Measurements from ENCODE around the gene CCS. TPM values are rescaled to one million over a fixed set of nuclear protein-coding genes. Genes with fewer than 3 reads are reported as not detected.

The CCS gene
- total RNA-seq, 3 donors from 2014 or later (not counting 1 experiment from before 2014, with no cell fraction given) = 27.1 to 35.6 (median 32.4) TPM

DNA sequence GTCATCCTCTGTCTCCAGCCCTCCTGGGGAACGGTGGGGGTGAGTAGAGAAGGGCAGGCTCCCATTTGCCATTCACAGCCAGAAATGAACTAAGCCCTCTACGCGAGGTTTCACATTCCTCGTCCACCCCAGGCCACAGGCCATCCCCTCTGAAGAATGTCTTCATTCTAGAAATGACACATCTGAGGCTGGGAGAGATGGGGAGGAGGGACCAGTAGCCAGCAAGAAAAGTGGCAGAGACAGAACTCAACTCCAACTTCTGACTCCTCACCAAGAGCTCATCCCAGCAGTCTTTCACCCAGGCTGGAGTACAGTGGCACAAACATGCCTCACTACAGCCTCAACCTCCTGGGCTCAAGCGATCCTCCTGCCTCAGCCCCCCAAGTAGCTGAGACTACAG, 28.0 kb upstream of the CCS start:
- 100% methylated on average over 2 of the region's 5 CpGs for WGBS (ENCODE audit: insufficient coverage)
- Histone ChIP-seq H3K4me3 (ENCODE audit: low read length) (no peak overlapping the region), H3K27me3 (ENCODE audit: control insufficient read depth, insufficient read depth, low read length) (no peaks in the 10 kb centered on the region), H3K9me3 (ENCODE audit: control insufficient read depth, insufficient read depth, low read length) (no peaks in the 10 kb centered on the region), H3K4me1 (ENCODE audit: control insufficient read depth, insufficient read depth, low read length) (peaks cover 13% of the 10 kb centered on the region), H3K36me3 (ENCODE audit: control insufficient read depth, insufficient read depth, low read length) (no peaks in the 10 kb centered on the region), H3K27ac (ENCODE audit: low read length) (no peak overlapping the region)
- intact Hi-C loops (cut with micrococcal nuclease) = no loop called here
- Mint-ChIP-seq H3K27ac (no peak overlapping the region), H3K4me3 (no peak overlapping the region), H3K9me3 (no peaks in the 10 kb centered on the region), H3K4me1 (peaks cover 4 to 9% of the 10 kb centered on the region in 2 donors), H3K27me3 (ENCODE audit: low read depth in 2 of 2) (no peaks in the 10 kb centered on the region), H3K36me3 (no peaks in the 10 kb centered on the region)
- no peak for ATAC-seq
- TF ChIP-seq, protein P1, sequence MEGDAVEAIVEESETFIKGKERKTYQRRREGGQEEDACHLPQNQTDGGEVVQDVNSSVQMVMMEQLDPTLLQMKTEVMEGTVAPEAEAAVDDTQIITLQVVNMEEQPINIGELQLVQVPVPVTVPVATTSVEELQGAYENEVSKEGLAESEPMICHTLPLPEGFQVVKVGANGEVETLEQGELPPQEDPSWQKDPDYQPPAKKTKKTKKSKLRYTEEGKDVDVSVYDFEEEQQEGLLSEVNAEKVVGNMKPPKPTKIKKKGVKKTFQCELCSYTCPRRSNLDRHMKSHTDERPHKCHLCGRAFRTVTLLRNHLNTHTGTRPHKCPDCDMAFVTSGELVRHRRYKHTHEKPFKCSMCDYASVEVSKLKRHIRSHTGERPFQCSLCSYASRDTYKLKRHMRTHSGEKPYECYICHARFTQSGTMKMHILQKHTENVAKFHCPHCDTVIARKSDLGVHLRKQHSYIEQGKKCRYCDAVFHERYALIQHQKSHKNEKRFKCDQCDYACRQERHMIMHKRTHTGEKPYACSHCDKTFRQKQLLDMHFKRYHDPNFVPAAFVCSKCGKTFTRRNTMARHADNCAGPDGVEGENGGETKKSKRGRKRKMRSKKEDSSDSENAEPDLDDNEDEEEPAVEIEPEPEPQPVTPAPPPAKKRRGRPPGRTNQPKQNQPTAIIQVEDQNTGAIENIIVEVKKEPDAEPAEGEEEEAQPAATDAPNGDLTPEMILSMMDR (IDR thresholded peaks at IDR 0.05) = no peak
- DNase-seq = no peak

DNA sequence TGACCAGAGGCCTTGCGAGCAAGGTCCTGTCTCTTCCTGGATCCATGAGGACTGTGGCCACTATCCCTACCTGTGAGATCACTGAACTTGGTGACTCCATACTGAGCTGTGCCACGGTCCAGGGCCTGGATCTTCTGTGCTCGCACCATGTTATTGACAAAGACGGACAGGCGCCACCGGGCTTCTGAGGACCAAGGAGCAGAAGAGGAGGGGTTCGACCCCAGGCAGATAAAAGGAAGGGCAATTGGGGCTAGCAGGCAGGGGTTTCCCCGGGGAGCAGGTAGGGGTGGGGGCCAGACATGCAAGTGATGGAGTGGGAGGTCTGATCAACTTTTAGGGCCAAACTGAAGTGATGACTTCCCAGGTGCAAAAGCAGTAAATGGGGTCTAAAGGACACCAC, 26.8 kb upstream of the CCS start:
- Mint-ChIP-seq H3K4me1 (peaks cover 4 to 9% of the 10 kb centered on the region in 2 donors), H3K9me3 (no peaks in the 10 kb centered on the region), H3K27ac (no peak overlapping the region), H3K36me3 (no peaks in the 10 kb centered on the region), H3K27me3 (ENCODE audit: low read depth in 2 of 2) (no peaks in the 10 kb centered on the region), H3K4me3 (peak overlapping the region; percentile 22)
- WGBS (ENCODE audit: insufficient coverage) = 89% methylated on average over 8 of the region's 8 CpGs
- H3K36me3 ChIP-seq (ENCODE audit: control insufficient read depth, insufficient read depth, low read length) = no peaks in the 10 kb centered on the region
- no peak overlapping the region for H3K4me3 ChIP-seq (ENCODE audit: low read length)
- H3K27ac ChIP-seq (ENCODE audit: low read length) = no peak overlapping the region
- H3K4me1 ChIP-seq (ENCODE audit: control insufficient read depth, insufficient read depth, low read length) = peaks cover 13% of the 10 kb centered on the region
- no peaks in the 10 kb centered on the region for H3K27me3 ChIP-seq (ENCODE audit: control insufficient read depth, insufficient read depth, low read length)
- intact Hi-C loops (cut with micrococcal nuclease) = no loop called here
- DNase-seq = no peak
- ATAC-seq = no peak
- TF ChIP-seq, protein P1 (IDR thresholded peaks at IDR 0.05) = no peak
- no peaks in the 10 kb centered on the region for H3K9me3 ChIP-seq (ENCODE audit: control insufficient read depth, insufficient read depth, low read length)

DNA sequence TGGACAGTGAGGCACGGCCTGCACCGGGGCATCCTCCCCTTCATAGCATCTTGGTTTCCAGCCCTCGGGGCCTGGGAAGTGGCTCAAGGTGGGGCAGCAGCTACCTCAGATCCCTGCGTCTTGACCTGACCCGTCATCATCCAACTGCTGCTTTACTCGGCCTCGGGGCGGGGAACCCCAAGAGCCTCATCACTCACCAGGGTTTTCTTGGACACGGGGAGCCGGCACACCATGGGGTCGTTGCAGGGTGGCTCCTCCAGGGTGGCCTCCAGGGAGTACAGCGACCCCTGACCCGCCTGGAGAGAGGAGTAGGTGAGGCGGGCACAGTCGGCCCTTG, 25.2 kb upstream of the CCS start:
- Mint-ChIP-seq H3K27ac (peak overlapping the region in 1 of 2 donors; percentile 71), H3K4me3 (peak overlapping the region; percentile 82), H3K36me3 (no peaks in the 10 kb centered on the region), H3K27me3 (ENCODE audit: low read depth in 2 of 2) (no peaks in the 10 kb centered on the region), H3K4me1 (peaks cover 4 to 9% of the 10 kb centered on the region in 2 donors), H3K9me3 (no peaks in the 10 kb centered on the region)
- 72% methylated on average over 15 of the region's 15 CpGs for WGBS (ENCODE audit: insufficient coverage)
- intact Hi-C loops (cut with micrococcal nuclease) = no loop called here
- H3K27ac ChIP-seq (ENCODE audit: low read length) = no peak overlapping the region
- no peak overlapping the region for H3K4me3 ChIP-seq (ENCODE audit: low read length)
- H3K4me1 ChIP-seq (ENCODE audit: control insufficient read depth, insufficient read depth, low read length) = peaks cover 13% of the 10 kb centered on the region
- ATAC-seq (no peak), DNase-seq (no peak)
- TF ChIP-seq, protein P1 (IDR thresholded peaks at IDR 0.05) = no peak
- no peaks in the 10 kb centered on the region for H3K27me3 ChIP-seq (ENCODE audit: control insufficient read depth, insufficient read depth, low read length)
- H3K9me3 ChIP-seq (ENCODE audit: control insufficient read depth, insufficient read depth, low read length) = no peaks in the 10 kb centered on the region
- no peaks in the 10 kb centered on the region for H3K36me3 ChIP-seq (ENCODE audit: control insufficient read depth, insufficient read depth, low read length)
